Muscle layer of colon (tissue), 2 donors: ENCODE results near the gene CRKL.

ENCODE experiments used
- H3K27ac ChIP-seq: one replicate; pipeline ENCODE4 v1.7.0; 2013; ENCODE audit warnings: low read depth, mild to moderate bottlenecking, low read length, moderate library complexity
- H3K27me3 ChIP-seq, 2 donors: one replicate each; pipeline ENCODE4 v1.7.0; 2013; ENCODE audit warnings: low read length in 2 of 2, mild to moderate bottlenecking in 2 of 2; ENCODE audit not compliant: insufficient read depth in 2 of 2, control insufficient read depth in 1 of 2
- H3K36me3 ChIP-seq: one replicate; pipeline ENCODE4 v1.7.0; 2013; ENCODE audit warnings: mild to moderate bottlenecking, low read length; ENCODE audit not compliant: insufficient read depth
- H3K4me1 ChIP-seq: one replicate; pipeline ENCODE4 v1.7.0; 2013; ENCODE audit warnings: mild to moderate bottlenecking, low read length; ENCODE audit not compliant: insufficient read depth
- H3K4me3 ChIP-seq, 2 donors: one replicate each; pipeline ENCODE4 v1.7.0; 2013; ENCODE audit warnings: low read length in 2 of 2, low read depth in 1 of 2, mild to moderate bottlenecking in 1 of 2, moderate library complexity in 1 of 2
- H3K9ac ChIP-seq: one replicate; pipeline ENCODE4 v1.7.0; 2013; ENCODE audit warnings: low read length
- H3K9me3 ChIP-seq: one replicate; pipeline ENCODE4 v1.7.0; 2013; ENCODE audit warnings: mild to moderate bottlenecking, low read length
- donor health status: abdominal sarcoma.
- donor health status: Adenocarcinoma of cecum.

CRKL gene

GRCh38 chr22:20992456-20993303, 75.5 kb downstream of the CRKL start:
- Histone ChIP-seq H3K27ac (no peak overlapping the region), H3K4me1 (no peaks in the 10 kb centered on the region), H3K9ac (no peak overlapping the region), H3K36me3 (peaks cover 59% of the 10 kb centered on the region), H3K4me3 (no peak overlapping the region), H3K27me3 (no peaks in the 10 kb centered on the region), H3K9me3 (no peaks in the 10 kb centered on the region)

- Histone ChIP-seq H3K4me1 (no peaks in the 10 kb centered on the region), H3K9ac (no peak overlapping the region), H3K27ac (no peak overlapping the region), H3K27me3 (no peaks in the 10 kb centered on the region), H3K4me3 (no peak overlapping the region), H3K36me3 (peaks cover 51% of the 10 kb centered on the region), H3K9me3 (no peaks in the 10 kb centered on the region)
These were observed 76.3 kb downstream of the CRKL start for GRCh38 chr22:20993304-20994127.

- Histone ChIP-seq H3K27ac (no peak overlapping the region), H3K27me3 (no peaks in the 10 kb centered on the region), H3K4me1 (no peaks in the 10 kb centered on the region), H3K36me3 (peaks cover 59% of the 10 kb centered on the region), H3K9me3 (no peaks in the 10 kb centered on the region), H3K9ac (no peak overlapping the region), H3K4me3 (no peak overlapping the region)
These were observed 77.1 kb downstream of the CRKL start for GRCh38 chr22:20994128-20994901.

DNA sequence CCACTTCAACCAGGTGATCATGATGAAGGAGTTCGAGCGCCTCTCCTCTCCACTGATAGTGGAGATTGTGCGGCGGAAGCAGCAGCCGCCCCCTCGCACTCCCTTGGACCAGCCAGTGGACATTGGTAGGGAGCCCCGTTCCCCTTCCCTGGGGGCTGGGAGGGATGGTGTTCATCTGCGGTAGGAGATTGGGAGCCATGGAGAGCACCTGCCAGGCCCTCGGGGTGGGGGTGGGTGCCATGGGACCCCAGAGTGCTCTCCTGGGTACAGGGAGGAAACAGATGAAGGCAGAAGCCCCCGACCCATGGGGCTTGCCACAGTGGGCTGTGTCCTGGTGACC, 77.7 kb downstream of the CRKL start:
- Histone ChIP-seq H3K36me3 (peaks cover 64% of the 10 kb centered on the region), H3K9ac (no peak overlapping the region)

DNA sequence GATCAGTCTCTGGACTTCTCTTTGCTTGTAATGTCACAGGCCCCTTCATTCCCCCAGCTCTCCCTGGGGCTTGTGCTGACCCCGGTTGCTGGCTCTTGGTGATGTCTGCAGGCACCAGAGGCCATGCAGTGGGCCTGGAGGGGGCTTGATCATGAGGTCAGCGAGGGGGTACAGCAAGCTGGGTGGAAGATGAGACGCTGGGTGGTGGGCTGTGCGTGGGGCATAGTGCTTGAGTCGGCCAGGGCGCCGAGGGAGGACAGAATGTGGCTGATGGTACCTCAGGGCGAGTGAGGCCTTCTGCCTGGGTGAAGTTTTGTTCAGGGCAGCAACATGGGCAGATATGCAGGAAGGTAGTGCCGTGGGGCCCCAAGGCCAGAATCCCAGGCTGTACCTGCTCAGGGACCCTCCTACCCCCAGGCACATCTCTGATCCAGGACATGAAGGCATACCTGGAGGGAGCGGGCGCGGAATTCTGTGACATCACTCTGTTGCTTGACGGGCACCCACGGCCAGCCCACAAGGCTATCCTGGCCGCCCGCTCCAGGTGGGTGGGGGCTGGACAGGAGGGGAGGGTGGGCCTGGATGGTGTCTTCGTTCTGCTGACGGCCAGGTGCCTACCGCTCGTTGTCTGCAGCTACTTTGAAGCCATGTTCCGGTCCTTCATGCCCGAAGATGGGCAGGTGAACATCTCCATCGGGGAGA, 78.3 kb downstream of the CRKL start:
- Histone ChIP-seq H3K9me3 (no peaks in the 10 kb centered on the region), H3K27ac (no peak overlapping the region), H3K4me1 (peaks cover 10% of the 10 kb centered on the region), H3K9ac (no peak overlapping the region), H3K36me3 (peaks cover 67% of the 10 kb centered on the region), H3K4me3 (no peak overlapping the region), H3K27me3 (no peaks in the 10 kb centered on the region)

More for the DNA sequence above, 77.7 kb downstream of the CRKL start:
- Histone ChIP-seq H3K27me3 (no peaks in the 10 kb centered on the region), H3K4me1 (peaks cover 4% of the 10 kb centered on the region), H3K27ac (no peak overlapping the region), H3K4me3 (no peak overlapping the region), H3K9me3 (no peaks in the 10 kb centered on the region)

DNA sequence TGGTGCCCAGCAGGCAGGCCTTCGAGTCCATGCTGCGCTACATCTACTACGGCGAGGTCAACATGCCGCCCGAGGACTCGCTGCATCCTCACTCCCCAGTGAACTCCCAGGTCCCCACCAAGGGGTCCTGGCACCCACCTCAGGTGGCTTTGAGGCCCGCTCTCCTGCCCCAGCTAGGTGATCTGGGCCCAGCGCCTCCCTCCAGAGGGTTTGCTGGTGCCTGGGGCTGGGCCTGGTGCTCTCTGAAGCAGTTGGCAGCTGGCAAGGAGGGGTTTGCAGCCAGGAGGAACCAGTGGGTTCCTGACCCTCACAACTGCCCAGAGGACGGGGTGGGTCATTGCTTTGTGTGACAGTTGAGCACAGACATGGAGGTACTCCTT, 78.8 kb downstream of the CRKL start:
- Histone ChIP-seq H3K27me3 (no peaks in the 10 kb centered on the region), H3K36me3 (peaks cover 62% of the 10 kb centered on the region), H3K9me3 (no peaks in the 10 kb centered on the region), H3K9ac (no peak overlapping the region), H3K4me1 (peaks cover 16% of the 10 kb centered on the region), H3K4me3 (no peak overlapping the region), H3K27ac (no peak overlapping the region)

GRCh38 chr22:20996598-20997535, 79.7 kb downstream of the CRKL start:
- Histone ChIP-seq H3K36me3 (peaks cover 53% of the 10 kb centered on the region), H3K9me3 (no peaks in the 10 kb centered on the region), H3K4me1 (peaks cover 20% of the 10 kb centered on the region), H3K4me3 (no peak overlapping the region), H3K27me3 (no peaks in the 10 kb centered on the region), H3K27ac (no peak overlapping the region), H3K9ac (no peak overlapping the region)

DNA sequence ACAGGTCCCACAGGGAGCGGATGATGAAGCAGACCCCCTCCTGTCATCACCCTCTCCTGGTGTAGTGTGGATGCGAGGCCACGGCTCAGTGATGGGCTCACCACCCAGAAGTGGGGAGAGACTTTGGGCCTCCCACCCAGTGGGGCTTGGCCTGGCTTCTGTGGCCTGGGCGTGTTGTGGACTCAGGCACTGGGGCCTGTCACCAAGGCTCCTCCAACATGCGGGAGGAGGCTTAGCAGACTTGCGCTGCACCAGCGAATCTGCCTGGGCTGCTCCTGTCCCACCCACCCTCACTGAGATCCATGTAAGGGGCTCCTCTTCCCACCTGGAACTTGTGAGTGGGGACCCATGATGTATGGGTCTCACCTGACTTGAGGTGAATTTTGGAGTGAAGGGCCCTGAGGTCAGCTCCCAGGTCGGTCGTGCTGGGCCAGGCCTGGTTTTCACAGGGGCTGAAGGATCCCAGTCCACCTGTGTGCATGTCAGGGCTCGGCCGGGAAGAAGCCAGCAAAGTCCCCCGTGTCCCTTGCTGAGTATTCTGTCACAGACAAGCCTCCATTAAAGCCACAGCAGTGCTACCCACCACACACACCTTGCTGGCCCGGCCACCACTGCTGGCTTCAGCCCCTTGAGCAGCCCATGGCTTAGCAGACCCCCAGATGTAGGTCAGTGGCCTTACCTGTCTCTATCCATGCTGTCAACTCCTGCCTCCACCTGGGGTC, 80.5 kb downstream of the CRKL start:
- H3K9me3 ChIP-seq, result no peaks in the 10 kb centered on the region
- no peak overlapping the region for H3K27ac ChIP-seq
- no peak overlapping the region for H3K4me3 ChIP-seq
- H3K9ac ChIP-seq, result no peak overlapping the region
- H3K27me3 ChIP-seq, result no peaks in the 10 kb centered on the region
- peaks cover 45% of the 10 kb centered on the region for H3K36me3 ChIP-seq
- peaks cover 20% of the 10 kb centered on the region for H3K4me1 ChIP-seq

DNA sequence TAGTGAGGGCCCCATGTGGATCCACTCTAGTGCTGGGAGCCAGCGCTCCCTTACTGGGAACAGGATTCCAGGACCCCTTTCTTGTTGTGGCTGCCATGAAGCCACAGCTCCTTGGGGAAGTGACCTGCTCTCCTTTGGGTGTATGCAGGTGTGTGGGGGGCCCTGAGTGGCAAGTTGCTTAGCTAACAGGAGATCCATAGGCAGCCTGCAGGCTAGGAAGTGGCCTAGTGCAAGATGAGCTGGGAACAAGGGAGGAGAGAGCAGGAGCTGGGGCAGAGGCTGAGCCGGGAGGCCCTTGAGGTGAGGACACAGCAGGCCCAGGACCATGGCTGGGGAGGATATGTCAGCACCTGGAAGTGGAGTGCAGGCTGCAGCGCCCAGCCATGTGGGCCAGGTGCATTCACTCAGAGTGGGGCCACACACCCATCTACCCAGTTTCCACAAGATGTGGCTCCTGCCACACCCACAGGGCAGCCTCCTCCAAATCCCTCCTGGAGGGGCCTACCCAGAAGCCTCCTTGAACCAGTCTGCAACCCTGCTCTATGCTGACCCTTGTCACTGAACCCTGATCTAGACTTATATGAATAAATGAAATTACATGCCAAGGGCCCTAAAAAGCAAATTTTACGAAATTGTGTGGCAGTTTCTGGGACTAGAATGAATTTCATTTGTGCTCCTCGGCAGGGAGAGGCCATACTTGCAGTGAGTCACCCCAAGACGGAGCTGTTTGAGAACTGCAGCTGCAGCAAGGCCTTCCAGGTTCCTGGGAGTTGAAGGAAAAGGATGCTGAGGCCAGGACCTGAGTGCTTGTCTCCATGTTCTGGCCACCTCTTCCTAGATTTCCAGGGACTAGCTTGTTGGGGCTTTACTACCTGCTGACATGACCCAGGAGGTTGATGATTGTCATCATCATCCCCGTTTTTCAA, 81.5 kb downstream of the CRKL start:
- peaks cover 29% of the 10 kb centered on the region for H3K4me1 ChIP-seq
- no peak overlapping the region for H3K27ac ChIP-seq
- H3K27me3 ChIP-seq, result no peaks in the 10 kb centered on the region
- no peaks in the 10 kb centered on the region for H3K9me3 ChIP-seq
- H3K9ac ChIP-seq, result no peak overlapping the region
- peaks cover 41% of the 10 kb centered on the region for H3K36me3 ChIP-seq
- no peak overlapping the region for H3K4me3 ChIP-seq
